ENCODE data around the gene KCNJ2. TPM values are rescaled to one million over a fixed set of nuclear protein-coding genes. Genes with fewer than 3 reads are reported as not detected.

KCNJ2 gene
- total RNA-seq, 1 experiment from 2014 or later = 1.6 TPM

- ATAC-seq (no peak), DNase-seq (ENCODE audit: low spot score) (no peak)
- Mint-ChIP-seq H3K27me3 (ENCODE audit: low read depth) (no peaks in the 10 kb centered on the region), H3K9me3 (no peaks in the 10 kb centered on the region), H3K4me3 (no peak overlapping the region), H3K27ac (no peak overlapping the region), H3K36me3 (no peaks in the 10 kb centered on the region), H3K4me1 (0 out of 2 replicates have a peak, but pooled peaks cover 4% of the 10 kb centered on the region)
- CTCF ChIA-PET = no interaction called here
- POLR2A ChIA-PET = no interaction called here
- TF ChIP-seq TEAD1 (CRISPR knock-in tag; IDR thresholded peaks at IDR 0.05) = no peak
- no peak for TF ChIP-seq HMGXB4 (CRISPR knock-in tag; IDR thresholded peaks at IDR 0.05)
- no peak for TF ChIP-seq ZNF396 (CRISPR knock-in tag; IDR thresholded peaks at IDR 0.05; ENCODE audit: borderline replicate concordance)
- no peak for TF ChIP-seq IRF2 (CRISPR knock-in tag; IDR thresholded peaks at IDR 0.05; ENCODE audit: borderline replicate concordance, low read depth)
- TF ChIP-seq, protein P1, sequence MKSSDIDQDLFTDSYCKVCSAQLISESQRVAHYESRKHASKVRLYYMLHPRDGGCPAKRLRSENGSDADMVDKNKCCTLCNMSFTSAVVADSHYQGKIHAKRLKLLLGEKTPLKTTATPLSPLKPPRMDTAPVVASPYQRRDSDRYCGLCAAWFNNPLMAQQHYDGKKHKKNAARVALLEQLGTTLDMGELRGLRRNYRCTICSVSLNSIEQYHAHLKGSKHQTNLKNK (CRISPR knock-in tag; IDR thresholded peaks at IDR 0.05) = no peak
- TF ChIP-seq CREM (CRISPR knock-in tag; IDR thresholded peaks at IDR 0.05) = no peak
- TF ChIP-seq NR3C1 (CRISPR knock-in tag; conservative IDR thresholded peaks at IDR 0.05; ENCODE audit: low read depth) = no peak
- TF ChIP-seq ZNF263 (CRISPR knock-in tag; IDR thresholded peaks at IDR 0.05; ENCODE audit: low read depth) = no peak
- TF ChIP-seq PRDM15 (CRISPR knock-in tag; IDR thresholded peaks at IDR 0.05) = no peak
- no peak for TF ChIP-seq ZBTB43 (CRISPR knock-in tag; IDR thresholded peaks at IDR 0.05)
- no peak for TF ChIP-seq ZNF232 (CRISPR knock-in tag; IDR thresholded peaks at IDR 0.05)
- TF ChIP-seq, protein P2, sequence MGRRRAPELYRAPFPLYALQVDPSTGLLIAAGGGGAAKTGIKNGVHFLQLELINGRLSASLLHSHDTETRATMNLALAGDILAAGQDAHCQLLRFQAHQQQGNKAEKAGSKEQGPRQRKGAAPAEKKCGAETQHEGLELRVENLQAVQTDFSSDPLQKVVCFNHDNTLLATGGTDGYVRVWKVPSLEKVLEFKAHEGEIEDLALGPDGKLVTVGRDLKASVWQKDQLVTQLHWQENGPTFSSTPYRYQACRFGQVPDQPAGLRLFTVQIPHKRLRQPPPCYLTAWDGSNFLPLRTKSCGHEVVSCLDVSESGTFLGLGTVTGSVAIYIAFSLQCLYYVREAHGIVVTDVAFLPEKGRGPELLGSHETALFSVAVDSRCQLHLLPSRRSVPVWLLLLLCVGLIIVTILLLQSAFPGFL (CRISPR knock-in tag; IDR thresholded peaks at IDR 0.05; ENCODE audit: borderline replicate concordance) = no peak
- TF ChIP-seq SMAD4 (CRISPR knock-in tag; IDR thresholded peaks at IDR 0.05) = no peak
- TF ChIP-seq NFE2L1 (CRISPR knock-in tag; IDR thresholded peaks at IDR 0.05) = no peak
- TF ChIP-seq JAZF1 (CRISPR knock-in tag; IDR thresholded peaks at IDR 0.05) = no peak
Measured at GRCh38 chr17:70225276-70225675, 55.9 kb downstream of the KCNJ2 start.

Other genes with a start within 250 kb of the KCNJ2 start
- gene KCNJ16, start 94.3 kb upstream of the KCNJ2 start, total RNA-seq (2021) = not detected in 3 replicates

All from WTC11 (cell line).